Measurements from ENCODE around the gene TMEM168.
"Not testable (repeated sequence)": the region's sequence is repeated elsewhere in the genome, so short reads cannot be mapped to it uniquely, and the experiment has no call there.

TMEM168 gene, protein sequence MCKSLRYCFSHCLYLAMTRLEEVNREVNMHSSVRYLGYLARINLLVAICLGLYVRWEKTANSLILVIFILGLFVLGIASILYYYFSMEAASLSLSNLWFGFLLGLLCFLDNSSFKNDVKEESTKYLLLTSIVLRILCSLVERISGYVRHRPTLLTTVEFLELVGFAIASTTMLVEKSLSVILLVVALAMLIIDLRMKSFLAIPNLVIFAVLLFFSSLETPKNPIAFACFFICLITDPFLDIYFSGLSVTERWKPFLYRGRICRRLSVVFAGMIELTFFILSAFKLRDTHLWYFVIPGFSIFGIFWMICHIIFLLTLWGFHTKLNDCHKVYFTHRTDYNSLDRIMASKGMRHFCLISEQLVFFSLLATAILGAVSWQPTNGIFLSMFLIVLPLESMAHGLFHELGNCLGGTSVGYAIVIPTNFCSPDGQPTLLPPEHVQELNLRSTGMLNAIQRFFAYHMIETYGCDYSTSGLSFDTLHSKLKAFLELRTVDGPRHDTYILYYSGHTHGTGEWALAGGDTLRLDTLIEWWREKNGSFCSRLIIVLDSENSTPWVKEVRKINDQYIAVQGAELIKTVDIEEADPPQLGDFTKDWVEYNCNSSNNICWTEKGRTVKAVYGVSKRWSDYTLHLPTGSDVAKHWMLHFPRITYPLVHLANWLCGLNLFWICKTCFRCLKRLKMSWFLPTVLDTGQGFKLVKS

GRCh38 chr7:112789817-112790585 lies at the start of gene TMEM168:
TMEM168 (minus strand) TSS chr7:112790393; CDS start chr7:112784825, 5,568 bp downstream.
- FAIRE-seq (peak; percentile 82), DNase-seq (ENCODE audit: insufficient read length, low spot score) (peak; percentile 35)

DNA sequence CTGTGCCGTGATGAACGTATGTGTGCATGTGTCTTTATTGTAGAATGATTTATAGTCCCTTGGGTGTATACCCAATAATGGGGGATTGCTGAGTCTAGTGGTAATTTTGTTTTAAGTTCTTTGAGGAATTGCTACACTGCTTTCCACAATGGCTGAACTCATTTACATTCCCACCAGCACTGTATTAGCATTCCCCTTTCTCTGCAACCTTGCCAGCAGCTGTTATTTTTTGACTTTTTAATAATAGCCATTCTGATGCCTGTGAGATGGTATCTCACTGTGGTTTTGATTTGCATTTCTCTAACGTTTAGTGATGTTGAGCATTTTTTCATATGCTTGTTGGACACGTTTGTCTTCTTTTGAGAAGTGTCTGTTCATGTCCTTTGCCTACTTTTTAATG lies 45.7 kb upstream of the TMEM168 start:
- not testable (repeated sequence) for DNase-seq (ENCODE audit: insufficient read length, low spot score); FAIRE-seq

DNA sequence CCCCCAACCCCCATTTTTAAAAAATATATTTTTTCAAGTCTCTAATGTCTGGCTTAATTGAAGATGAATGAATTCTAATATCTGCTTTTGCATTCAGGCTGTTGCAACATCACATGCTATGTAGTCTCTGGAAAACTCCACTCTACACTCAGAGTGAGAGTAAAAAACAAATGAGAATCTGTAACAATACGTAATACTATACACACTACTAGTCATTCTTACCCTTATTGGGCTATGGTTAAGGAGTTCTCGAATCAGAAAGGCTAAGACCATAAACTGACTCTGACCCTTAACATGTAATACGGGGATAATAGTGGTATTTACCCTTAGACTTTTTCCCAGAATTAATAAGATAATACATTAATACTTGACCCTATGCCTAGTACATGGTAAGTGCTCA lies 42.9 kb upstream of the TMEM168 start:
- DNase-seq (ENCODE audit: insufficient read length, low spot score), result no peak
- FAIRE-seq, result no peak

DNA sequence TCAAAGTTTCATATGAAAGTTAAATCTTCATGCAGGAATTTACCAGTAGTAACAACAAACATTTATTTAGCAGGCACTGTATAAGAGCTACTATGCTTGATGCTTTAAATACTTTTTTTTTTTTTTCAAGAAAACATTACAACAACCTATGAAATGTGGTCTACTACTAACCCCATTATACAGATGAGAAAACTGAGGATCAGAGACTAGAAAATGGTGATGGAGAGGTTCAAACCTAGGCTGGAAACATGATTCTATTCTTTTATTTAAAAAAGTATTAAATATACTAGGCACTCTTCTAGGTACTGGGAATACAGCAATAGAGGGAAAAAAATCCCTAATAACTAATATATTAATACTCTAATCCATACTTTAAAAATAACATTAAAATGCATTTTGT lies 40.6 kb upstream of the TMEM168 start:
- FAIRE-seq, result no peak

DNA sequence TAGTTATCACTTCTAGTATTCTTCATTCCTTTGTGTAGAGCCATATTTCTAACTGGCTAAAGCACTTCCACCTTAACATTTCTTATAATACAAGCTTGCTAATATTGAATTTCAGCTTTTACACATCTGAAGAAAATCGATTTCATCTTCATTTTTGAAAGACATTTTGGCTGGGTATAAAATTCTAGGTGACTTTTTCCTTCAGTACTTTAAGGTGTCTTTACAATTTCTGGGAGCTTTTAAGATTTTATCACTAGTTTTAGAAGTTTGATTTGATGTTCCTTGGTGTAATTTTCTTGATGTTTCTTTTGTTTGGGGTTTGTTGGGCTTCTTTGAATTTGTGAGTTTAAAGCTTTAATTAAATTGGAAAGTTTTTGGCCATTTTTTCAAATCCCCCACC lies 38.5 kb upstream of the TMEM168 start:
- FAIRE-seq (no peak), DNase-seq (ENCODE audit: insufficient read length, low spot score) (no peak)

More for the DNA sequence above, 40.6 kb upstream of the TMEM168 start:
- DNase-seq (ENCODE audit: insufficient read length, low spot score), result no peak

DNA sequence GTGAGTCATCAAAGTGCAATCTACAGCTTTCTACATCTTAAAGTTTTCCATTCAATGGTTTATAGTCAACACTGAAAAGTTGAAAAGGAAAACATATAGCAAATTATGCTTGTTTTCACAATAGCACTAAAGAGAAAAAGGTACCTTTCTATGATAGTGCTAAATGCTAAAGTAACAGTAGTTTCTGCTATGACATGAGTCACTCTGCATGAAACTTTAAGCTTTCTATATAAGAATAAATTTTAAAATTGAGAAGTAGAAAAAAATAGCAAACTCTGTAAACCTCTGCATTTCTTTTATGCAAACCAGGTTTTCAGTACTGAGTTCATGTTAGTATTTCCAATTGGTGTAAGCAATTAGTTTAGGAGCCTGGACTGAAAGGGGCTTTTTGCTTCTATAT lies 31.2 kb upstream of the TMEM168 start:
- FAIRE-seq (no peak), DNase-seq (ENCODE audit: insufficient read length, low spot score) (no peak)

- DNase-seq (ENCODE audit: insufficient read length, low spot score), result no peak
- FAIRE-seq, result no peak
Observed at GRCh38 chr7:112819536-112819935, 29.3 kb upstream of the TMEM168 start.

DNA sequence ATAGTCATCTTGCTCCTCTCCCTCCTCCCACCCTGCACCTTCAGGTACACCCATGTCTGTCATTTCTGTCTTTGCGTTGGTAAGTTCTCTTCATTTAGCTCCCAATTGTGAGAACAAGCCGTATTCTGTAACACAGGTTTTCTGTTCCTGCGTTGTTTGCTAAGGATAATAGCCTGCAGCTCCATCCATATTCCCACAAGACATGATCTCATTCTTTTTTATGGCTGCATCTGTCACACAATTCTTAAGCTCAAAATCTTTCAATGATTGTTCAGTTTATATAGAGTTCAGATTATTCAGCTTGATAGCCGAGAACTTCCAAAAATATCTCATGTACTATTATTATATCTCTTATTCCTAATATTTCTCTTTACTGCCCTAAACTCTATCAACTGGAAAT lies 16.0 kb upstream of the TMEM168 start:
- no peak for DNase-seq (ENCODE audit: insufficient read length, low spot score)
- FAIRE-seq, result no peak

- FAIRE-seq (no peak), DNase-seq (ENCODE audit: insufficient read length, low spot score) (no peak)
Observed at GRCh38 chr7:112802406-112802805, 12.2 kb upstream of the TMEM168 start.

DNA sequence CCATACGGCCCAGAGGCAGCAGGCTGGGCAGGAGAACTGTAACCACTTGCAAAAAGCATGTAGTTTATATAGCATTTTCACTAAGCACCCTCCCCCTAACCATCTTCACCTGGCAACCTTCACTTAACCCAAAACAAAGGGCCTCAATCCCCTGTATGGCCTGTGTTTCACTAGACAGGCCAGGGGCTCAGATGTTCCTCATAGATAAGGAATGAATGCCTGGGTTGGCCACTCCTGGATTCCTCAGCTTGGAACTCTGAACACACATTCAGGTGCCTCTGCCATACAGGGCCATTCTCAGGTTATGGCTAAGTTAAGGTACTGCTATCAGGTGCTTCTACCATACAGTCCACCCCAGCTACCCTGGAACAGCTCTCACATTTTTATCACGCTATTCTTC lies 10.3 kb upstream of the TMEM168 start:
- DNase-seq (ENCODE audit: insufficient read length, low spot score) (no peak), FAIRE-seq (no peak)

GRCh38 chr7:112799448-112800120 lies 9.4 kb upstream of the TMEM168 start:
- no peak for DNase-seq (ENCODE audit: insufficient read length, low spot score)
- no peak for FAIRE-seq

GRCh38 chr7:112798274-112799159 lies 8.3 kb upstream of the TMEM168 start:
- no peak for FAIRE-seq
- DNase-seq (ENCODE audit: insufficient read length, low spot score), result no peak

DNA sequence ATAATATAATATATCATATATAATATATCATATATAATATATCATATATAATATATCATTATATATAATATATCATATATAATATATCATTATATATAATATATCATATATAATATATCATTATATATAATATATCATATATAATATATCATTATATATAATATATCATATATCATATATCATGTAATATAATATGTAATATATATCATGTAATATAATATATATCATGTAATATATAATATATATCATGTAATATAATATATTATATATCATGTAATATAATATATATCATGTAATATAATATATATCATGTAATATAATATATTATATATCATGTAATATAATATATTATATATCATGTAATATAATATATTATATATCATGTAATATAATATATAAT lies 6.4 kb upstream of the TMEM168 start:
- not testable (repeated sequence) for FAIRE-seq; DNase-seq (ENCODE audit: insufficient read length, low spot score)

DNA sequence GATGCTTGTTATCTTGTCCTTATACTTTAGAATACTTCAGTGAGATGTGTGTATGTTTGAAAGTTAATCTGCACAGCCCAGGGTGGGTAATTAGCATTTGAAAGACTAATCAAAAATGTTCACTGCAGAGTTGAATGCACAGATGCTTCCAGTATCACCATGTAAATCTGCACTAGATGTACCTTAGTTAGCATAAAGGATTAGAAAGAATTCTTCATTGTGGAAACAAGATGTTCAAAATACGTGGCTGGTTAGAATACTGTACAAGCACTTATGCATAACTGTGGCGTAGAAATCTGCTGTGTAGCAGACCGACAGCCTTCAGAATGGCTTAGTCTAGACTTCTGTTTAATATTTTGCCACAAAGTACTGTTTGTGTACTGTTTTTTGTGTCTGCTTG lies 2.2 kb upstream of the TMEM168 start:
- FAIRE-seq, result no peak
- no peak for DNase-seq (ENCODE audit: insufficient read length, low spot score)

DNA sequence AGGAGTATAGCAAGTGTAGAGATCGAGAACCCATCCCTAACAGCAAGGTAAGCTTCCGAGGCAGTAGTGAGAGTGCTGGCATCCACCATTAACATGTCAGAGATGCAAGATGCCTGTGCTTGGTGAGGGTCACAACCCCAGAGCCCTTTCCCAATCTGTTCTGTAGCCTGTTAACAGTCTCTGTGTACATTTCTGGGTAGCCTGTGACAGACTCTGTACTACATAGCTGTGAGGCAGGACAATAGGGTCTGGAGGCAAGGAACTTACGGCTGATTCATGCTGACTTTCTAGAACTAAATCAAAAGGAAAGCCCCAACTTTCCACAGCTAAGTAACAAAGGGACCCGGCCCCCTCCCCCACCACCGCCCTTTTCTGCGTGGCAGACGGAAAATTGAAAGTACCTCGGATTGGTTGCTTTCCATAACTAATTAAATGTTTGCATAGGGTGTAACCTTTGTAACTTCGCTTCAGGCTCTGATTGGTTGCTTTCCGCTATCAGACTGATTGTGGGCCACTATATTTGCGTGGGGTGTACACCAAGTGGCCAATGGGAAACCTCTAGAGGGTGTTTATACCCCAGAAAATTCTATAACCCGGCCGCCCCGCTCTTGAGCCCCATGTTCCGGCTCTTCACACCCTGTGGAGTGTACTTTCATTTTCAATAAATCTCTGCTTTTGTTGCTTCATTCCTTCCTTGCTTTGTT lies 1.4 kb upstream of the TMEM168 start:
- FAIRE-seq (no peak), DNase-seq (ENCODE audit: insufficient read length, low spot score) (no peak)

GRCh38 chr7:112790586-112791003 lies 402 bp upstream of the TMEM168 start:
- FAIRE-seq, result no peak
- no peak for DNase-seq (ENCODE audit: insufficient read length, low spot score)

DNA sequence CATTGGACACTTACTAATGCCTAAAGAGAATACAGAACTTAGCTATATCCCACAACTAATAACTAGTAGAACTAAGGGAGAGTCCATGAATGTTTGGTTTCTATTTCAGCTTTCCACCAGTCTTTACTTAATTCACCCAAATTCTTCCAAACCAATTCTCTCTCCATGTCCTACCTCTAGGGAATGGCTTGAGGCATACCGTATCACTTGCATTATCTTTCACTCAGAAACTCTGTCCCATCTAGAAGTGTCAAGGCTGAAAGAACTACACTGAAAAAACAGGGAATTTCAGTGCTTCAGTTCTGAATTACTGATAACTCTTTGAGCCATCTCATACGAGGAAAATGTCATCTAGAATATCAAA lies 758 bp downstream of the TMEM168 start:
- FAIRE-seq (peak; percentile 45), DNase-seq (ENCODE audit: insufficient read length, low spot score) (no peak)

DNA sequence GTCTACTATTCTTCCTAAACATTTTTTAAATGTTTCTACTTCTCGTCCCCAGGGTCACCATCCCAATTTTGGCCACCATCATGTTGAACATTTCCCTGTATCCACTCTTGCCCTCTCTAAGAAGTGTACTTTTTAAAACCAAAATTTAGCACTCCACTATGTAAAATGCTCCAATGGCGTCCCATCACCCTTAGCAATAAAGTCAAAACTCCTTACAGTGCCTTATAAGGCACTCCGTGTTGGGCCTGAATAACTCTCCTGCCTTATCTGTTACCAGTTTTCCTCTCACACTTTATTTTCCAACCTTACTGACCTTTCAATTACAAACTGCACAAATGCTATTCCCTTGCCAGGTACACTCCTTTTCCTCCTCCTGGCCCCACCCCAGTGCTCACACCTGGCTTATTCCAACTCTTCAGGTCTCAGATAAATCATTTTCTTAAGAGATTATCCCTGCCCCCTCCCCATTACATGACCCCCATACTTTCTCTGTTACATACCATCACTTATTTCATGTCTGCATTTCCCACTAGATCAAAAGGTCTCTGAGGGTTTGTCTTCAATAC lies 1.3 kb downstream of the TMEM168 start:
- FAIRE-seq (no peak), DNase-seq (ENCODE audit: insufficient read length, low spot score) (no peak)

DNA sequence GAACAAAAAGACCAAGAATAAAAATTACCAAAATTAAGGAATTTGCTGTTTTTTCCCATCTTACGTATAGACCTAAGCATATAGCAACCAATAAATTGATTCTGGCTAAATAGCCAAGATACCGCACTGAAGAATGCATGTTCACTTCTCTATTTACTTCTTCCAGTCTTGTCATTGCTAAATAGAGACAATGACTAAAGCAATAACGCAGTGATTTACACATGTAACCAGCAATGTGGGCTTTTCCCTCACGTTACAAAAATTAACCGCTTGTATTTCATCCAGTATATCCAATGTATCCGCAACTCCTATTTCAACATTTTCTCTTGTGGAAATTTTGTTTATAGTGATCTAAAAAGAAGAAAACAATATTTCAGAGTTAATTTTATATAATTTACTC lies 5.6 kb downstream of the TMEM168 start:
- DNase-seq (ENCODE audit: insufficient read length, low spot score) (no peak), FAIRE-seq (no peak)
